HG02763 (cell line): ENCODE measurements around the gene TSPYL2.

Experiments
- ATAC-seq: cut with Tn5 transposase; IDR thresholded peaks from one replicate; pipeline ENCODE4 v1.9.1; 2021; ENCODE audit warnings: mild to moderate bottlenecking, moderate library complexity; ENCODE audit not compliant: unreplicated experiment

Gene TSPYL2

GRCh38 chrX:53078943-53079342 is 3.2 kb upstream of the TSPYL2 start:
- no peak for ATAC-seq

- no peak for ATAC-seq
Measured at GRCh38 chrX:53080628-53081580, 1.3 kb upstream of the TSPYL2 start.

GRCh38 chrX:53082773-53083616 is 828 bp downstream of the TSPYL2 start:
- no peak for ATAC-seq

- ATAC-seq: no peak
Measured at GRCh38 chrX:53084043-53084570, 1.9 kb downstream of the TSPYL2 start.

DNA sequence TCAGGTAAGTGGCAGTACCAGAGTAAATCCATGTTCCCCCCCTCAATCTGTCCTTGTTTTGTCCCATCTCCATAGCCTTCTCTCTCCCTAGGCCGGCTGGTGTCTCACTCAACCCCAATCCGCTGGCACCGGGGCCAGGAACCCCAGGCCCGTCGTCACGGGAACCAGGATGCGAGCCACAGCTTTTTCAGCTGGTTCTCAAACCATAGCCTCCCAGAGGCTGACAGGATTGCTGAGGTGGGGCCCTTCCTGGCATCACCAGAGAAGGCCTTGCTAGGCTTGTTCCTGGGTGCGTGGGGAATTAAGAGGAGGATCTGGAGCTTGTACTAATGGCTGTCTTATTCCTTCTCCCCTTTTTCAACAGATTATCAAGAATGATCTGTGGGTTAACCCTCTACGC is 2.7 kb downstream of the TSPYL2 start:
- no peak for ATAC-seq

- no peak for ATAC-seq
Measured at GRCh38 chrX:53085661-53086229, 3.6 kb downstream of the TSPYL2 start.

- no peak for ATAC-seq
Measured at GRCh38 chrX:53086464-53086863, 4.3 kb downstream of the TSPYL2 start.

GRCh38 chrX:53087388-53087831 is 5.2 kb downstream of the TSPYL2 start:
- ATAC-seq: no peak

DNA sequence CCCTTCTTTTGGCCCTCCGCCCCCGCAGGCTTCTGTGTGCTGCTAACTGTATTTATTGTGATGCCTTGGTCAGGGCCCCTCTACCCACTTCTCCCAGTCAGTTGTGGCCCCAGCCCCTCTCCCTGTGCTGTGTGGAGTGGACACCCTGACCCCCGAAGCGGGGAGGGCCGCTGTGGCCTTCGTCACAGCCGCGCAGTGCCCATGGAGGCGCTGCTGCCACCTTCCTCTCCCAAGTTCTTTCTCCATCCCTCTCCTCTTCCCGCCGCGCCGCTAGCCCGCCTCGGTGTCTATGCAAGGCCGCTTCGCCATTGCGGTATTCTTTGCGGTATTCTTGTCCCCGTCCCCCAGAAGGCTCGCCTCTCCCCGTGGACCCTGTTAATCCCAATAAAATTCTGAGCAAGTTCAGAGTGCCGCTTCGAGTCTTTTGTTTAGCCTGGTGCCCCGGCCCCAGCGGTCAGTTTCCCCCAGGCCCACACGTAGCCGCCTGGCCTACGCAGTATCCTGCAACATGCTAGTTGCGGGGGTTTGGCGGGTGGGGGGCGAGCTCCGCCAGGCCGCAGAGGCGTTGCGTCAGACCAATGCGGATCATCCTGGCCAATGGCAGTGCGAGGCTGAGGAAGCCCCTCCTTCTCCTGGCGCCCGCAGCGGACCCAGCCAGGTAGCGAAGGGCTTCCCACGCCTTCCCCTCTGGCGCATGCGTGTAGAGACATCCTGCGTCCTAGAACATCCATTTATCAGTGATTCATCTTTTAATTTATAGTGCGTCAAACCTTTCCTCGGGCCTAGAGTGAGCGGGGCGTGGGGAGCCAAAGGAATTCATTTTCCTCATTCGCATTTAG is 6.2 kb downstream of the TSPYL2 start:
- peak; percentile 52 for ATAC-seq

DNA sequence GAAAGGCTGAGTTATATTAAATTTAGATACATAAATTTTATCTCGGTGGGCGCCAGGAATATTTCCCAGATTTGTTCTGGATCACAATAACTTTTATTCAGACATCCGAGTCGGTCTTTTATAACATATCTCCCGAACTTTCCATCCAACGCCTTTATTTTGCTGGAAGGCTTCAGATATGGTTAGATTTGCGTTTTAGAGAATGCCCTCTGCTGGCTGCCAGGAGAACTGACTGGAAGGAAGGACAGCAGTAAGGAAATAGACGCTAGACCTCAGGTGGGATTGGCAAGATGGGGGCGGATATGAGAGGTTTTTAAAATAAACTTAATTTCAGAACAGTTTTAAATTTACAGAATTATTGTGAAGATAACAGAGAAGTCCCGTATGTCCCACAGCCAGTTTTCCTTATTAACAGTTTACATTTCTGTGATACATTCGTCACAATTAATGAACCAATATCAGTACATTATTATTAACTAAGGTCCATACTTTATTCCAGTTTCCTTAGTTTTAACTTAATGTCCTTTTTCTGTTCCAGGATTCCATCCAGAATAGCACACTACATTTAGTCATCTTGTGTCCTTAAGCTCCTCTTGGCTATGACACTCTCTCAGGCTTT is 7.2 kb downstream of the TSPYL2 start:
- no peak for ATAC-seq

- ATAC-seq: no peak
Measured at GRCh38 chrX:53089925-53090324, 7.8 kb downstream of the TSPYL2 start.

GRCh38 chrX:53091354-53091753 is 9.2 kb downstream of the TSPYL2 start:
- no peak for ATAC-seq

GRCh38 chrX:53093177-53093655 is 11.0 kb downstream of the TSPYL2 start:
- peak; percentile 31 for ATAC-seq

DNA sequence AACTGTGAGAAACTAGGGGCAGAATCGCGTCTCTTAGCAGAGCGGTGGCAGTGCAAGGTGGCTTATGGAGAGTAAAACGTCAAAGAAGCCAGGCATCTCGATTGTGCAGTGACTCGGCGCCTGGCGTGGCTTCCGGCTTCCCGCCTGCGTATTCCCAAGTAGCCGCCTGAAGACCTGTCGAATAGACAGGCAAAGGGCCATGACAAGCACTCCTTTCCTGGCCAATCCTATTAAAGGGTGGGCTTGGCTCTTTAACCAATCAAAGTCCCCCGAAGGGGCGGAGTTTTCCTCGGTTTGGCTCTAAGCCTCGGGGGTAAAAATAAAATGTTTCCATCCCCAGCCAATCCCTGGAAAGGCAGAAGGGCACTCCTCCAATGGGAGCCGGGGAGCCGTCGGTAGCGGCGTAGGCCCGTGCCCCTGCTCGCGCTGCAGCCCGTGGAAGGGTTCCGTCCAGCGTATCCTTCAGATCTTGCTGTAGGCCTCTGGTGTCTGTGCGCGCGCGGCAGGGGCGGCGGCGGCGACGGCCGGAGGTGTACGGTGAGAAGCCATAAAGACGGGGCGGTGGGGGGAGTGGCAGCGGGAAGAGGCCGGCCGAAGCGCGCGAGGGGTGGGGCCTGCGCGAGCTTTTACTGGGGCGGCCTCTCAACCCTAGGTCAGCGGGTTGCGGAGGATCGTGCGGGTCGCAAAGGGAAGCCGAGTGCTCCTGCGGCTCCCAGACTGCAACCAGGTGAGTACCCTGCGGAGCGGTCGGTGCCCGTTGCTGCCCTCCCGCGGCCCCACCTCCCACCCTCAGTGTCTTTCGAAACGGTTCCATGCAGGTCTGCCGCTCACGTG is 11.8 kb downstream of the TSPYL2 start, which contains the start of gene KANTR:
Gene KANTR, plus strand, starts transcription at position 395 of the 834 bp plus-strand sequence. CDS start 30,131 bp downstream, outside the sequence.
- ATAC-seq: peak; percentile 85

DNA sequence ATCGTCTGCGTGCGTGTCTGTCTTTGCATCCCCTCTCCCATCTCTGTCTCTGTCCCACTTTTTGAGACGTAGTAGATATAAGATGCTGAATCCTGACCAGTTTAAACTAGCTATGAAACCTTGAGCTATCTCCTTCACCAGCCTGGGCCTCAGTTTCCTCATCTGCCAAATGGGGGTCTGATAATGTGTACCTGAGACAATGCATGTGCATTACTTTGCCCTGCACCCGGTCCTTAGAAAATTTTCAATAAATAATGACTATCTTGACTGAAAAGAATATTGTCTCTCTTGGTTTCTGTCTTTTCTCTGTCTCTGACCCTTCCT is 12.4 kb downstream of the TSPYL2 start:
- no peak for ATAC-seq

DNA sequence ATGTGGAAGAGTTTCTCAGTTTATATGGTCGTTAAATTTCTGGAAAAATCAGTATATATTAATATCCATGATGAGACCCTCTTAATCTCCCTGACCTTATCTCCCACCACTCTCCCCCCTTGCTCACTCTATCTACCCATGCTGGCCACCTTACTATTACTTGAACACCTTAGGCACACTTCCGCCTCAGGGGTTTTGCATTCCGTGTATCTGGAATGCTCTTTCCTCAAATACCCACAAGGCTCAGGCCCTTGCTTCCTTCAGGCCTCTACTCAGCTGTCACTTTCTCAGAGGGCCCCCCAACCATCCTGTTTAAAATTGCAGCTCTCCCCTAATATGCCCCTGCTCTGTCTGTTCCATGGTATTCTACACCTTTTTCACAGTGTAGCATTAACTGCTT is 13.6 kb downstream of the TSPYL2 start:
- ATAC-seq: no peak

DNA sequence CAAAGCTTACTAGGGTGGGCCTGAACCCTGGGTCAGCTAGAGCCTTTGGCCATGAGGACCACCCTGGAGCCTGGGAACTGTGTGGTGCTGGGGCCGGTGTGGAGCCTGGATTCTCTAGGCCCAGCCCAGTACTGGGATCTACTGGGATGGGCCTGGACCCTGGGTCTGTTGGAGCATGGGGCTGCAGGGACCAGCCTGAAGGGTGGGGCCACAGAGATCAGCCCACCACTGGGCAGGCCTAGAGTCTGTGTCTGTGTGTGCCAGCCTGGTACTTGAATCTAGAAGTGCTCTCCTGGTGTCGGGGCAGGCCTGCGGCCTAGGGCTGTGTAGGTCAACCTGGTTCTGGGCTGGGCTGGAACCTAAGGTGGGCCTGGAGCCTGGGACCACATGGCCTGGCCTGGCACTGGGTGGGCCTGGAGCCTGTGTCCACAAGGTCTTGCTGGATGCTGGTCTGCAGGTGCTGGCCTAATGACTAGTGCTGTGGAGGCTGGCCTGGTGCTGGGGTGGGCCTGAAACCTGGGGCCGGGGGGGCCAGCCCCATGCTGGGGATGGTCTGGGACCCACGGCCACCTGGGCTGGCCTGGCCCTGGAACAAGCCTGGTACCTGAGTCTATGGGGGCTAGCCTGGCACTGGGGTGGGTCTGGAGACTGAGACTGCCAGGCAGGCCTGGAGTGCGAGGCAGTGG is 32.8 kb downstream of the TSPYL2 start:
- ATAC-seq: no peak

DNA sequence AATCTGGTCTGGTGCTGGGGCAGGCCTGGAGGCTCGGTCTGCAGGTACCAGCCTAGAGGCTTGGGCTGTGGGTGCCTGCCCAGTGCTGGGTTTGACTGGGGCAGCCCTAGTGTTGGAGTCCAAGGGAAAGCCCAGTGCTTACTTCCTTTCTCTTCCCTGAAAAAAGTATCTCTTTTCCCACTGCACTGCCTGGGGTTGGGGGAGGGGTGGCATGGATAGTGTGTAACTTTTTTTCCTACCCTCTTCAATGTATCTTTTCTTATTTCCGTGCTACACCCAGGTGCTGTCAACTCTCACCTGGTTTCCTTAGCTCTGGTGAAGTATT is 33.3 kb downstream of the TSPYL2 start:
- no peak for ATAC-seq
